WTC11 (cell line): ENCODE data around the gene KIF19. TPM values are rescaled to one million over a fixed set of nuclear protein-coding genes. Genes with fewer than 3 reads are reported as not detected.

Experiments
- E2F1 ChIP-seq: sonication (generic); formaldehyde crosslinking; IDR thresholded peaks from 2 replicates; pipeline ENCODE4 v1.8.0; 2022; ENCODE audit warnings: mild to moderate bottlenecking, missing genetic modification reagents
- FOXP1 ChIP-seq: sonication (generic); formaldehyde crosslinking; IDR thresholded peaks from 2 replicates; pipeline ENCODE4 v1.8.0; 2022; ENCODE audit warnings: missing genetic modification reagents, mild to moderate bottlenecking, moderate library complexity, borderline replicate concordance
- MXD4 ChIP-seq: fragments of 250-450 bp; sonication (Bioruptor Pico); IDR thresholded peaks from 2 replicates; pipeline ENCODE4 v1.8.0; 2021; ENCODE audit warnings: mild to moderate bottlenecking, moderate library complexity, borderline replicate concordance
- MYBL2 ChIP-seq: sonication (generic); formaldehyde crosslinking; IDR thresholded peaks from 2 replicates; pipeline ENCODE4 v1.8.1; 2023; ENCODE audit warnings: mild to moderate bottlenecking, moderate library complexity, missing genetic modification reagents
- NFYB ChIP-seq: sonication (generic); formaldehyde crosslinking; conservative IDR thresholded peaks from 2 replicates; pipeline ENCODE4 v1.8.0; 2022; ENCODE audit warnings: low read depth, missing genetic modification reagents
- NR1H2 ChIP-seq: sonication (generic); formaldehyde crosslinking; IDR thresholded peaks from 2 replicates; pipeline ENCODE4 v1.9.0; 2021; ENCODE audit warnings: mild to moderate bottlenecking, moderate library complexity, missing genetic modification reagents
- PRRX2 ChIP-seq: fragments of 250-450 bp; sonication (Bioruptor Pico); IDR thresholded peaks from 2 replicates; pipeline ENCODE4 v1.8.0; 2021; ENCODE audit warnings: mild to moderate bottlenecking
- SMAD4 ChIP-seq: sonication (generic); formaldehyde crosslinking; IDR thresholded peaks from 2 replicates; pipeline ENCODE4 v1.8.0; 2022; ENCODE audit warnings: mild to moderate bottlenecking, missing genetic modification reagents
- SOX15 ChIP-seq: fragments of 250-450 bp; sonication (Bioruptor Pico); IDR thresholded peaks from 2 replicates; pipeline ENCODE4 v1.9.0; 2021; ENCODE audit warnings: mild to moderate bottlenecking
- TEAD4 ChIP-seq: sonication (generic); formaldehyde crosslinking; IDR thresholded peaks from 2 replicates; pipeline ENCODE4 v1.8.0; 2022; ENCODE audit warnings: mild to moderate bottlenecking, missing genetic modification reagents
- TP53 ChIP-seq: sonication (generic); formaldehyde crosslinking; IDR thresholded peaks from 2 replicates; pipeline ENCODE4 v1.8.1; 2023; ENCODE audit warnings: mild to moderate bottlenecking, missing genetic modification reagents
- ZNF219 ChIP-seq: sonication (generic); formaldehyde crosslinking; IDR thresholded peaks from 2 replicates; pipeline ENCODE4 v1.8.0; 2023; ENCODE audit warnings: missing genetic modification reagents, mild to moderate bottlenecking, borderline replicate concordance
- ZNF263 ChIP-seq: sonication (generic); formaldehyde crosslinking; IDR thresholded peaks from 2 replicates; pipeline ENCODE4 v1.8.1; 2022; ENCODE audit warnings: low read depth, mild to moderate bottlenecking, moderate library complexity, missing genetic modification reagents
- ZNF532 ChIP-seq: fragments of 250-450 bp; sonication (Bioruptor Pico); IDR thresholded peaks from 2 replicates; pipeline ENCODE4 v1.9.0; 2021; ENCODE audit warnings: mild to moderate bottlenecking, borderline replicate concordance
- ZSCAN18 ChIP-seq: fragments of 250-450 bp; sonication (Bioruptor Pico); IDR thresholded peaks from 2 replicates; pipeline ENCODE4 v2.1.2; 2022; ENCODE audit warnings: mild to moderate bottlenecking, moderate library complexity
- total RNA-seq: library from RNA; stranded (reverse); gene quantifications from 3 replicates; pipeline ENCODE4 v1.2.3, GENCODE V29; 2021
- TF ChIP-seq, protein P1 (sequence below): sonication (generic); formaldehyde crosslinking; IDR thresholded peaks from 2 replicates; pipeline ENCODE4 v1.8.1; 2022; ENCODE audit warnings: mild to moderate bottlenecking, moderate library complexity, missing genetic modification reagents
- TF ChIP-seq, protein P2 (sequence below): fragments of 250-450 bp; sonication (Bioruptor Pico); IDR thresholded peaks from 2 replicates; pipeline ENCODE4 v1.9.0; 2021; ENCODE audit warnings: mild to moderate bottlenecking
- TF ChIP-seq, protein P3 (sequence below): sonication (generic); formaldehyde crosslinking; IDR thresholded peaks from 2 replicates; pipeline ENCODE4 v1.8.0; 2022; ENCODE audit warnings: mild to moderate bottlenecking, missing genetic modification reagents
- TF ChIP-seq, protein P4 (sequence below): sonication (generic); formaldehyde crosslinking; IDR thresholded peaks from 2 replicates; pipeline ENCODE4 v1.8.0; 2022; ENCODE audit warnings: missing genetic modification reagents
- TF ChIP-seq, protein P5 (sequence below): sonication (generic); formaldehyde crosslinking; IDR thresholded peaks from 2 replicates; pipeline ENCODE4 v1.8.1; 2023; ENCODE audit warnings: mild to moderate bottlenecking, missing genetic modification reagents, moderate library complexity
- TF ChIP-seq, protein P6 (sequence below): sonication (generic); formaldehyde crosslinking; IDR thresholded peaks from 2 replicates; pipeline ENCODE4 v1.8.1; 2022; ENCODE audit warnings: low read depth, missing genetic modification reagents, borderline replicate concordance

The KIF19 gene
- total RNA-seq, 1 experiment from 2014 or later: 0.44 TPM

- TF ChIP-seq ZNF532 (CRISPR knock-in tag): no peak
- TF ChIP-seq TEAD4 (CRISPR knock-in tag): peak; percentile 67; the same call in 1 of the 2 replicates
- TF ChIP-seq, protein P1, sequence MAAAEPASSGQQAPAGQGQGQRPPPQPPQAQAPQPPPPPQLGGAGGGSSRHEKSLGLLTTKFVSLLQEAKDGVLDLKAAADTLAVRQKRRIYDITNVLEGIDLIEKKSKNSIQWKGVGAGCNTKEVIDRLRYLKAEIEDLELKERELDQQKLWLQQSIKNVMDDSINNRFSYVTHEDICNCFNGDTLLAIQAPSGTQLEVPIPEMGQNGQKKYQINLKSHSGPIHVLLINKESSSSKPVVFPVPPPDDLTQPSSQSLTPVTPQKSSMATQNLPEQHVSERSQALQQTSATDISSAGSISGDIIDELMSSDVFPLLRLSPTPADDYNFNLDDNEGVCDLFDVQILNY (CRISPR knock-in tag): peak; percentile 60; the same call in 1 of the 2 replicates
- TF ChIP-seq TP53: peak; percentile 97
- TF ChIP-seq, protein P2, sequence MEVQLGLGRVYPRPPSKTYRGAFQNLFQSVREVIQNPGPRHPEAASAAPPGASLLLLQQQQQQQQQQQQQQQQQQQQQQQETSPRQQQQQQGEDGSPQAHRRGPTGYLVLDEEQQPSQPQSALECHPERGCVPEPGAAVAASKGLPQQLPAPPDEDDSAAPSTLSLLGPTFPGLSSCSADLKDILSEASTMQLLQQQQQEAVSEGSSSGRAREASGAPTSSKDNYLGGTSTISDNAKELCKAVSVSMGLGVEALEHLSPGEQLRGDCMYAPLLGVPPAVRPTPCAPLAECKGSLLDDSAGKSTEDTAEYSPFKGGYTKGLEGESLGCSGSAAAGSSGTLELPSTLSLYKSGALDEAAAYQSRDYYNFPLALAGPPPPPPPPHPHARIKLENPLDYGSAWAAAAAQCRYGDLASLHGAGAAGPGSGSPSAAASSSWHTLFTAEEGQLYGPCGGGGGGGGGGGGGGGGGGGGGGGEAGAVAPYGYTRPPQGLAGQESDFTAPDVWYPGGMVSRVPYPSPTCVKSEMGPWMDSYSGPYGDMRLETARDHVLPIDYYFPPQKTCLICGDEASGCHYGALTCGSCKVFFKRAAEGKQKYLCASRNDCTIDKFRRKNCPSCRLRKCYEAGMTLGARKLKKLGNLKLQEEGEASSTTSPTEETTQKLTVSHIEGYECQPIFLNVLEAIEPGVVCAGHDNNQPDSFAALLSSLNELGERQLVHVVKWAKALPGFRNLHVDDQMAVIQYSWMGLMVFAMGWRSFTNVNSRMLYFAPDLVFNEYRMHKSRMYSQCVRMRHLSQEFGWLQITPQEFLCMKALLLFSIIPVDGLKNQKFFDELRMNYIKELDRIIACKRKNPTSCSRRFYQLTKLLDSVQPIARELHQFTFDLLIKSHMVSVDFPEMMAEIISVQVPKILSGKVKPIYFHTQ: no peak
- 0 out of 2 replicates have a peak, but pooled peaks have one; percentile 32 for TF ChIP-seq ZNF263
- TF ChIP-seq, protein P3, sequence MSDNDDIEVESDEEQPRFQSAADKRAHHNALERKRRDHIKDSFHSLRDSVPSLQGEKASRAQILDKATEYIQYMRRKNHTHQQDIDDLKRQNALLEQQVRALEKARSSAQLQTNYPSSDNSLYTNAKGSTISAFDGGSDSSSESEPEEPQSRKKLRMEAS (CRISPR knock-in tag): peak; percentile 98
- TF ChIP-seq, protein P4, sequence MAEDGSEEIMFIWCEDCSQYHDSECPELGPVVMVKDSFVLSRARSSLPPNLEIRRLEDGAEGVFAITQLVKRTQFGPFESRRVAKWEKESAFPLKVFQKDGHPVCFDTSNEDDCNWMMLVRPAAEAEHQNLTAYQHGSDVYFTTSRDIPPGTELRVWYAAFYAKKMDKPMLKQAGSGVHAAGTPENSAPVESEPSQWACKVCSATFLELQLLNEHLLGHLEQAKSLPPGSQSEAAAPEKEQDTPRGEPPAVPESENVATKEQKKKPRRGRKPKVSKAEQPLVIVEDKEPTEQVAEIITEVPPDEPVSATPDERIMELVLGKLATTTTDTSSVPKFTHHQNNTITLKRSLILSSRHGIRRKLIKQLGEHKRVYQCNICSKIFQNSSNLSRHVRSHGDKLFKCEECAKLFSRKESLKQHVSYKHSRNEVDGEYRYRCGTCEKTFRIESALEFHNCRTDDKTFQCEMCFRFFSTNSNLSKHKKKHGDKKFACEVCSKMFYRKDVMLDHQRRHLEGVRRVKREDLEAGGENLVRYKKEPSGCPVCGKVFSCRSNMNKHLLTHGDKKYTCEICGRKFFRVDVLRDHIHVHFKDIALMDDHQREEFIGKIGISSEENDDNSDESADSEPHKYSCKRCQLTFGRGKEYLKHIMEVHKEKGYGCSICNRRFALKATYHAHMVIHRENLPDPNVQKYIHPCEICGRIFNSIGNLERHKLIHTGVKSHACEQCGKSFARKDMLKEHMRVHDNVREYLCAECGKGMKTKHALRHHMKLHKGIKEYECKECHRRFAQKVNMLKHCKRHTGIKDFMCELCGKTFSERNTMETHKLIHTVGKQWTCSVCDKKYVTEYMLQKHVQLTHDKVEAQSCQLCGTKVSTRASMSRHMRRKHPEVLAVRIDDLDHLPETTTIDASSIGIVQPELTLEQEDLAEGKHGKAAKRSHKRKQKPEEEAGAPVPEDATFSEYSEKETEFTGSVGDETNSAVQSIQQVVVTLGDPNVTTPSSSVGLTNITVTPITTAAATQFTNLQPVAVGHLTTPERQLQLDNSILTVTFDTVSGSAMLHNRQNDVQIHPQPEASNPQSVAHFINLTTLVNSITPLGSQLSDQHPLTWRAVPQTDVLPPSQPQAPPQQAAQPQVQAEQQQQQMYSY: peak; percentile 54; the same call in 1 of the 2 replicates
- TF ChIP-seq ZNF219 (CRISPR knock-in tag): peak; percentile 89
- TF ChIP-seq, protein P5, sequence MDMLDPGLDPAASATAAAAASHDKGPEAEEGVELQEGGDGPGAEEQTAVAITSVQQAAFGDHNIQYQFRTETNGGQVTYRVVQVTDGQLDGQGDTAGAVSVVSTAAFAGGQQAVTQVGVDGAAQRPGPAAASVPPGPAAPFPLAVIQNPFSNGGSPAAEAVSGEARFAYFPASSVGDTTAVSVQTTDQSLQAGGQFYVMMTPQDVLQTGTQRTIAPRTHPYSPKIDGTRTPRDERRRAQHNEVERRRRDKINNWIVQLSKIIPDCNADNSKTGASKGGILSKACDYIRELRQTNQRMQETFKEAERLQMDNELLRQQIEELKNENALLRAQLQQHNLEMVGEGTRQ (CRISPR knock-in tag): peak; percentile 44
- TF ChIP-seq PRRX2: no peak
- no peak for TF ChIP-seq SOX15 (CRISPR knock-in tag)
- TF ChIP-seq FOXP1 (CRISPR knock-in tag): peak; percentile 98
- 0 out of 2 replicates have a peak, but pooled peaks have one; percentile 27 for TF ChIP-seq NFYB (CRISPR knock-in tag)
- TF ChIP-seq NR1H2 (CRISPR knock-in tag): no peak
- TF ChIP-seq E2F1 (CRISPR knock-in tag): peak; percentile 90
- no peak; the same call in 1 of the 2 replicates for TF ChIP-seq SMAD4
- TF ChIP-seq MXD4 (CRISPR knock-in tag): no peak
- TF ChIP-seq, protein P6, sequence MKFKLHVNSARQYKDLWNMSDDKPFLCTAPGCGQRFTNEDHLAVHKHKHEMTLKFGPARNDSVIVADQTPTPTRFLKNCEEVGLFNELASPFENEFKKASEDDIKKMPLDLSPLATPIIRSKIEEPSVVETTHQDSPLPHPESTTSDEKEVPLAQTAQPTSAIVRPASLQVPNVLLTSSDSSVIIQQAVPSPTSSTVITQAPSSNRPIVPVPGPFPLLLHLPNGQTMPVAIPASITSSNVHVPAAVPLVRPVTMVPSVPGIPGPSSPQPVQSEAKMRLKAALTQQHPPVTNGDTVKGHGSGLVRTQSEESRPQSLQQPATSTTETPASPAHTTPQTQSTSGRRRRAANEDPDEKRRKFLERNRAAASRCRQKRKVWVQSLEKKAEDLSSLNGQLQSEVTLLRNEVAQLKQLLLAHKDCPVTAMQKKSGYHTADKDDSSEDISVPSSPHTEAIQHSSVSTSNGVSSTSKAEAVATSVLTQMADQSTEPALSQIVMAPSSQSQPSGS: no peak; the same call in 1 of the 2 replicates
- peak; percentile 91 for TF ChIP-seq MYBL2 (CRISPR knock-in tag)
- TF ChIP-seq ZSCAN18 (CRISPR knock-in tag): no peak
Measured at GRCh38 chr17:74351552-74352210, 25.7 kb downstream of the KIF19 start (continued).
